NCI-H748 (cell line): Measurements from ENCODE around the gene PCCA.
A peak's percentile ranks its signal among the peaks of the same experiment; 100 is the strongest.

Experiments used
- DNase-seq: peaks from one replicate; lab custom pipeline; 2025; ENCODE audit not compliant: unreplicated experiment; lab: John Stamatoyannopoulos, UW

PCCA gene

GRCh38 chr13:100536643-100537180 is 447.8 kb downstream of the PCCA start:
- no peak for DNase-seq

GRCh38 chr13:100537486-100537885 is 448.6 kb downstream of the PCCA start:
- DNase-seq = no peak

- DNase-seq = no peak
Observed at GRCh38 chr13:100537951-100538462, 449.1 kb downstream of the PCCA start.

GRCh38 chr13:100540621-100541020 is 451.7 kb downstream of the PCCA start:
- no peak for DNase-seq

- DNase-seq = no peak
Observed at GRCh38 chr13:100541897-100542825, 453.3 kb downstream of the PCCA start.

- DNase-seq = peak; percentile 12
Observed at GRCh38 chr13:100542826-100543156, 453.9 kb downstream of the PCCA start.

GRCh38 chr13:100543872-100544602 is 455.1 kb downstream of the PCCA start:
- DNase-seq = no peak

- DNase-seq = no peak
Observed at GRCh38 chr13:100544866-100545683, 456.2 kb downstream of the PCCA start.

GRCh38 chr13:100545684-100546061 is 456.8 kb downstream of the PCCA start:
- DNase-seq = no peak

GRCh38 chr13:100546713-100547405 is 458.0 kb downstream of the PCCA start:
- DNase-seq = no peak

- no peak for DNase-seq
Observed at GRCh38 chr13:100547791-100548201, 458.9 kb downstream of the PCCA start.

GRCh38 chr13:100549316-100549715 is 460.4 kb downstream of the PCCA start:
- no peak for DNase-seq

- DNase-seq = no peak
Observed at GRCh38 chr13:100552755-100553154, 463.9 kb downstream of the PCCA start.

GRCh38 chr13:100559886-100560285 is 471.0 kb downstream of the PCCA start:
- DNase-seq = no peak

- no peak for DNase-seq
Observed at GRCh38 chr13:100560498-100561157, 471.7 kb downstream of the PCCA start.

GRCh38 chr13:100561158-100561499 is 472.2 kb downstream of the PCCA start:
- DNase-seq = no peak

- no peak for DNase-seq
Observed at GRCh38 chr13:100561599-100562204, 472.8 kb downstream of the PCCA start.

GRCh38 chr13:100563779-100564178 is 474.9 kb downstream of the PCCA start:
- no peak for DNase-seq

GRCh38 chr13:100564444-100565223 is 475.7 kb downstream of the PCCA start:
- DNase-seq = no peak
